Measurements from ENCODE around the gene SHC2.
A peak's percentile ranks its signal among the peaks of the same experiment; 100 is the strongest.
"Not testable (repeated sequence)": the region's sequence is repeated elsewhere in the genome, so short reads cannot be mapped to it uniquely, and the experiment has no call there.

Gene SHC2

GRCh38 chr19:447064-447426, 13.8 kb downstream of the SHC2 start:
- no peak for DNase-seq (ENCODE audit: low spot score)

GRCh38 chr19:444677-445210, 16.1 kb downstream of the SHC2 start:
- DNase-seq (ENCODE audit: low spot score): peak; percentile 17

GRCh38 chr19:443005-443404, 17.8 kb downstream of the SHC2 start:
- DNase-seq (ENCODE audit: low spot score): no peak

- no peak for DNase-seq (ENCODE audit: low spot score)
These were observed 18.7 kb downstream of the SHC2 start for GRCh38 chr19:442085-442484.

- no peak for DNase-seq (ENCODE audit: low spot score)
These were observed 19.5 kb downstream of the SHC2 start for GRCh38 chr19:441213-441836.

GRCh38 chr19:440391-441212, 20.2 kb downstream of the SHC2 start:
- no peak for DNase-seq (ENCODE audit: low spot score)

GRCh38 chr19:439167-439900, 21.5 kb downstream of the SHC2 start:
- DNase-seq (ENCODE audit: low spot score): no peak

GRCh38 chr19:438416-438958, 22.3 kb downstream of the SHC2 start:
- DNase-seq (ENCODE audit: low spot score): peak; percentile 49

- no peak for DNase-seq (ENCODE audit: low spot score)
These were observed 23.8 kb downstream of the SHC2 start for GRCh38 chr19:437041-437440.

- DNase-seq (ENCODE audit: low spot score): no peak
These were observed 24.4 kb downstream of the SHC2 start for GRCh38 chr19:436413-436950.

GRCh38 chr19:435707-436412, 25.0 kb downstream of the SHC2 start:
- DNase-seq (ENCODE audit: low spot score): no peak

- no peak for DNase-seq (ENCODE audit: low spot score)
These were observed 25.7 kb downstream of the SHC2 start for GRCh38 chr19:435056-435706.

- no peak for DNase-seq (ENCODE audit: low spot score)
These were observed 26.5 kb downstream of the SHC2 start for GRCh38 chr19:434152-434960.

- no peak for DNase-seq (ENCODE audit: low spot score)
These were observed 30.1 kb downstream of the SHC2 start for GRCh38 chr19:430701-431100.

GRCh38 chr19:428149-428548, 32.7 kb downstream of the SHC2 start:
- no peak for DNase-seq (ENCODE audit: low spot score)

GRCh38 chr19:427675-428074, 33.2 kb downstream of the SHC2 start:
- not testable (repeated sequence) for DNase-seq (ENCODE audit: low spot score)

- no peak for DNase-seq (ENCODE audit: low spot score)
These were observed 33.9 kb downstream of the SHC2 start for GRCh38 chr19:426725-427445.

- no peak for DNase-seq (ENCODE audit: low spot score)
These were observed 35.8 kb downstream of the SHC2 start for GRCh38 chr19:425056-425455.

GRCh38 chr19:424546-424945, 36.3 kb downstream of the SHC2 start:
- DNase-seq (ENCODE audit: low spot score): no peak

All from iPS-NIHi11 (cell line).